Endothelial cell of umbilical vein (primary cell): ENCODE results near the gene SPRED2. TPM values are rescaled to one million over a fixed set of nuclear protein-coding genes. Genes with fewer than 3 reads are reported as not detected.

Experiments
- BruUV-seq: library from RNA; stranded (reverse); fragments of 400-500 nt; replicated peaks from 2 replicates; lab custom pipeline; 2021; lab: Mats Ljungman, UMichigan
- CTCF ChIA-PET: fragments of 300-600, 350-600 bp; sonication (Branson Sonifier 250); formaldehyde crosslinking; loops from one replicate; lab custom pipeline; 2021; ENCODE audit warnings: antibody characterized with exemption, inconsistent platforms; lab: Charles Lee
- POLR2A ChIA-PET: fragments of 300-600, 350-600 bp; sonication (Branson Sonifier 250); formaldehyde crosslinking; loops from one replicate; lab custom pipeline; 2021; ENCODE audit warnings: antibody characterized with exemption, inconsistent platforms; lab: Charles Lee
- DNase-seq: peaks from one replicate; pipeline ENCODE4 v3.0.0-alpha.2; 2011; ENCODE audit warnings: low read depth, low spot score
- FAIRE-seq: peaks from 2 replicates; lab custom pipeline; 2011; peaks lifted over from hg19 to GRCh38; lab: Jason Lieb, UNC
- H2AFZ ChIP-seq: 2 replicates; pipeline ENCODE4 v1.6.0; 2012; ENCODE audit warnings: low read depth, low read length, control low read depth, inconsistent platforms
- H3K27ac ChIP-seq: 2 replicates; pipeline ENCODE4 v1.5.1; 2011; ENCODE audit warnings: low read depth, mild to moderate bottlenecking, control low read depth, low read length, moderate library complexity; ENCODE audit not compliant: insufficient read depth
- H3K27me3 ChIP-seq, 2 experiments: 2 replicates each; pipeline versions ENCODE4 v1.6.0 to v1.6.1; 2011; ENCODE audit warnings: low read length in 2 of 2, mixed read lengths in 1 of 2; ENCODE audit not compliant: control insufficient read depth in 2 of 2, insufficient read depth in 2 of 2
- H3K36me3 ChIP-seq, 2 experiments: 2 replicates in 1 of 2; 3 replicates in 1 of 2; pipeline ENCODE4 v1.5.1; 2011; ENCODE audit warnings: low read length in 2 of 2, mild to moderate bottlenecking in 1 of 2, moderate library complexity in 1 of 2; ENCODE audit not compliant: control insufficient read depth in 2 of 2, insufficient read depth in 2 of 2; ENCODE audit errors: extremely low read depth in 1 of 2
- H3K4me1 ChIP-seq: 3 replicates; pipeline ENCODE4 v1.5.1; 2011; ENCODE audit warnings: mild to moderate bottlenecking, low read length; ENCODE audit not compliant: control insufficient read depth, insufficient read depth; ENCODE audit errors: extremely low read depth
- H3K4me2 ChIP-seq: 2 replicates; pipeline ENCODE4 v1.6.1; 2011; ENCODE audit warnings: low read length, control low read depth, mixed read lengths; ENCODE audit not compliant: insufficient read depth
- H3K4me3 ChIP-seq, 3 experiments: fragments of 200-600 bp in 1 of 3; sonication (generic), shearing (Covaris generic) in 1 of 3; replicated peaks in 1 of 3; 2 replicates each; pipeline ENCODE4 v1.5.1; 2011 to 2016; ENCODE audit warnings: control low read depth in 3 of 3, low read length in 3 of 3, mild to moderate bottlenecking in 2 of 3, inconsistent platforms in 1 of 3, low read depth in 1 of 3, moderate library complexity in 1 of 3; ENCODE audit not compliant: insufficient read depth in 1 of 3
- H3K79me2 ChIP-seq: 2 replicates; pipeline ENCODE4 v1.6.0; 2012; ENCODE audit warnings: low read length, inconsistent platforms; ENCODE audit not compliant: control insufficient read depth, insufficient read depth
- H3K9ac ChIP-seq: replicated peaks from 2 replicates; pipeline ENCODE3; 2011; ENCODE audit warnings: low read length, control low read depth; ENCODE audit not compliant: insufficient read depth; ENCODE audit errors: extremely low read depth
- H3K9me1 ChIP-seq: replicated peaks from 3 replicates; pipeline ENCODE4 v1.6.0; 2011; ENCODE audit warnings: mild to moderate bottlenecking, low read length; ENCODE audit not compliant: control insufficient read depth, insufficient read depth; ENCODE audit errors: extremely low read depth
- H3K9me3 ChIP-seq: replicated peaks from 2 replicates; pipeline ENCODE4 v1.5.1; 2012; ENCODE audit warnings: low read length, inconsistent platforms; ENCODE audit not compliant: control insufficient read depth, insufficient read depth
- H4K20me1 ChIP-seq: replicated peaks from 2 replicates; pipeline ENCODE3; 2011; ENCODE audit warnings: mild to moderate bottlenecking, low read length; ENCODE audit not compliant: control insufficient read depth, insufficient read depth; ENCODE audit errors: extremely low read depth
- CTCF ChIP-seq, 2 donors: IDR thresholded peaks; 1 replicate in 1 of 2; 2 replicates in 1 of 2; pipeline ENCODE4 v1.5.1; 2011; ENCODE audit warnings: low read length in 2 of 2, mild to moderate bottlenecking in 2 of 2, moderate library complexity in 2 of 2, control low read depth in 1 of 2, inconsistent platforms in 1 of 2, low read depth in 1 of 2; ENCODE audit not compliant: insufficient read depth in 1 of 2; ENCODE audit errors: extremely low read depth in 1 of 2
- EZH2 ChIP-seq: IDR thresholded peaks from 2 replicates; pipeline ENCODE4 v1.6.1; 2012; ENCODE audit warnings: borderline replicate concordance, low read depth, mild to moderate bottlenecking, moderate library complexity, low read length, inconsistent platforms; ENCODE audit not compliant: severe bottlenecking
- FOS ChIP-seq: IDR thresholded peaks from 2 replicates; pipeline ENCODE4 v1.6.1; 2011; ENCODE audit warnings: mild to moderate bottlenecking, low read length, moderate library complexity, borderline replicate concordance; ENCODE audit not compliant: insufficient read depth
- GATA2 ChIP-seq: IDR thresholded peaks from 2 replicates; pipeline ENCODE4 v1.7.0; 2011; ENCODE audit warnings: low read depth, mild to moderate bottlenecking, moderate library complexity, mixed read lengths, low read length; ENCODE audit not compliant: insufficient read length, insufficient read depth
- JUN ChIP-seq: IDR thresholded peaks from 2 replicates; pipeline ENCODE4 v1.6.1; 2011; ENCODE audit warnings: borderline replicate concordance, low read depth; ENCODE audit not compliant: insufficient read length, insufficient read depth
- MYC ChIP-seq: IDR thresholded peaks from one replicate; pipeline ENCODE4 v1.6.1; 2011; ENCODE audit warnings: mild to moderate bottlenecking, low read depth, low read length
- POLR2A ChIP-seq: IDR thresholded peaks from 2 replicates; pipeline ENCODE4 v1.6.1; 2012; ENCODE audit warnings: low read depth, mild to moderate bottlenecking, control low read depth, low read length
- POLR2AphosphoS5 ChIP-seq: IDR thresholded peaks from 2 replicates; pipeline ENCODE4 v1.6.1; 2012; ENCODE audit warnings: low read depth, mild to moderate bottlenecking, control low read depth, low read length, moderate library complexity; ENCODE audit not compliant: insufficient read depth
- dilution Hi-C: fragments of 300-500 bp; cut with MboI; formaldehyde crosslinking; loops from one replicate; pipeline ENCODE4 v1.15.0; 2019; ENCODE audit warnings: low sequenced_read_pairs; ENCODE audit not compliant: extremely low pct_ligation_motif_present
- intact Hi-C: fragments of 100-400 bp; cut with micrococcal nuclease; formaldehyde crosslinking; loops from one replicate; pipeline ENCODE4 v1.10.0; 2022
- polyA plus RNA-seq, 4 experiments: library from polyadenylated mRNA; depleted of rRNA in 3 of 4; stranded (reverse) in 3 of 4; unstranded in 1 of 4; fragments of >200 nt; gene quantifications; 2 replicates each; pipeline versions ENCODE4 v1.2.1 to v1.2.3, GENCODE V29; 2011 to 2012; ENCODE audit warnings: missing spikeins in 1 of 4
- total RNA-seq: library from RNA; stranded (reverse); gene quantifications from 2 replicates; pipeline ENCODE4 v1.2.3, GENCODE V29; 2021
- TF ChIP-seq, protein P1 (sequence below): IDR thresholded peaks from 2 replicates; pipeline ENCODE4 v1.6.1; 2011; ENCODE audit not compliant: insufficient read depth, insufficient read length

SPRED2 gene
- total and polyA plus RNA-seq, 2 donors (not counting 3 experiments of a cell fraction or from before 2014, with no cell fraction given) = 3.6 to 9.6 TPM

GRCh38 chr2:65293376-65293775, 139.0 kb downstream of the SPRED2 start:
- ChIA-PET CTCF (interaction anchor here (1.6 to 1.7 kb wide), 3 partner anchors 15 to 28 kb away, joined by 4 to 7 read pairs (median 5); no protein-coding TSS in a partner anchor), POLR2A (no interaction called here)
- no peak overlapping the region for H2AFZ ChIP-seq
- no peaks in the 10 kb centered on the region for H3K4me1 ChIP-seq
- H3K4me2 ChIP-seq = no peak overlapping the region
- no peaks in the 10 kb centered on the region for H3K9me1 ChIP-seq
- no peaks in the 10 kb centered on the region for H3K79me2 ChIP-seq
- no peaks in the 10 kb centered on the region for H3K36me3 ChIP-seq
- H3K27me3 ChIP-seq = peaks cover 8 to 41% of the 10 kb centered on the region in 2 experiments
- no peak overlapping the region for H3K4me3 ChIP-seq
- dilution Hi-C loops (no loop called here), intact Hi-C loops (no loop called here)
- H4K20me1 ChIP-seq = no peaks in the 10 kb centered on the region
- no peak for TF ChIP-seq EZH2
- TF ChIP-seq FOS = no peak
- no peak for TF ChIP-seq POLR2AphosphoS5
- no peak for TF ChIP-seq MYC
- H3K9me3 ChIP-seq = no peaks in the 10 kb centered on the region
- no peak overlapping the region for H3K9ac ChIP-seq
- no TSS peak for BruUV-seq
- no peak overlapping the region for H3K27ac ChIP-seq
- FAIRE-seq = no peak
- no peak for DNase-seq

DNA sequence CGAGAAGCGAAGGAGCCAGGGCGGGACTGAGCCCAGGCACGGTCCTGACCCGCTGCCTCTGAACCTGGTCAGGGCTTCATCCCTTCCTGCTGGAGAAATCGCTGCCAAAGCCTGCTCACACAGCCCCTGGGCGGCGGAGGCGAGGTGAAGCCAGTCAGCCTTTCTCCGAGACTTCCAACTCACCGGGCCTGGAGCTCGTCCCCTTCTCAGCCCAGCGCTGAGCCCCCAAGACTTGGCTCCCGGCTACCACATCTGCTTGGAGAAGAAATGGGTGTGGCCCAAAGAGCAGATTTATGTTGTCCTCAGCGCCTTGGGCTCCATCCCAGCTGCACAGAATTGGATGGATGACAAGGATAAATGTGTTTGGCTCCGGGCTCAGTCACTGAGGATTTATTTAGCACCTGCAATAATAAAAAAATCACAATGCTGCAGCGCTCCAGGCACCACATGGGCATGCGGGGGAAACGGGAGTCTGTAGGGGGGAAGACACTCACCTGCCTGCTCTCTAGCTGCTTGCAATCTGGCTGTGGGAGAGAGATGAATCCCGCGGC, 139.9 kb downstream of the SPRED2 start:
- Histone ChIP-seq H3K9me3 (no peaks in the 10 kb centered on the region), H3K4me3 (no peak overlapping the region), H2AFZ (no peak overlapping the region), H3K9ac (no peak overlapping the region), H3K9me1 (no peaks in the 10 kb centered on the region), H3K4me1 (no peaks in the 10 kb centered on the region), H3K36me3 (no peaks in the 10 kb centered on the region), H3K4me2 (no peak overlapping the region), H4K20me1 (no peaks in the 10 kb centered on the region), H3K27me3 (peaks cover 10 to 41% of the 10 kb centered on the region in 2 experiments), H3K27ac (no peak overlapping the region), H3K79me2 (no peaks in the 10 kb centered on the region)
- dilution Hi-C loops = no loop called here
- no peak for DNase-seq
- FAIRE-seq = no peak
- intact Hi-C loops = no loop called here
- ChIA-PET POLR2A (no interaction called here), CTCF (interaction anchor here (0.9 to 1.7 kb wide), 2 partner anchors 16 to 27 kb away, joined by 3 to 4 read pairs; no protein-coding TSS in a partner anchor)
- no TSS peak for BruUV-seq
- no peak for TF ChIP-seq GATA2
- no peak for TF ChIP-seq MYC
- no peak for TF ChIP-seq EZH2
- TF ChIP-seq, protein P1, sequence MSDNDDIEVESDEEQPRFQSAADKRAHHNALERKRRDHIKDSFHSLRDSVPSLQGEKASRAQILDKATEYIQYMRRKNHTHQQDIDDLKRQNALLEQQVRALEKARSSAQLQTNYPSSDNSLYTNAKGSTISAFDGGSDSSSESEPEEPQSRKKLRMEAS = no peak
- no peak for TF ChIP-seq JUN
- TF ChIP-seq POLR2A = no peak
- no peak for TF ChIP-seq FOS
- no peak for TF ChIP-seq CTCF (IDR thresholded peaks at IDR 0.05; ENCODE audit: extremely low read depth in 1 of 2, insufficient read depth in 1 of 2, low read depth in 1 of 2, low read length in 2 of 2)
- TF ChIP-seq POLR2AphosphoS5 = no peak
